Mucosa of rectum (tissue), 2 donors: ENCODE measurements around the gene RPN1.
"Not testable (repeated sequence)": the region's sequence is repeated elsewhere in the genome, so short reads cannot be mapped to it uniquely, and the experiment has no call there.

Experiments used
- H3K27ac ChIP-seq, 2 donors: one replicate each; pipeline ENCODE4 v1.7.0; 2013; ENCODE audit warnings: inconsistent platforms in 2 of 2, low read depth in 2 of 2, low read length in 2 of 2
- H3K27me3 ChIP-seq, 2 donors: one replicate each; pipeline ENCODE4 v1.7.0; 2013; ENCODE audit warnings: low read length in 2 of 2; ENCODE audit not compliant: control insufficient read depth in 2 of 2, insufficient read depth in 2 of 2
- H3K36me3 ChIP-seq, 2 donors: one replicate each; pipeline ENCODE4 v1.7.0; 2013; ENCODE audit warnings: low read length in 2 of 2; ENCODE audit not compliant: control insufficient read depth in 2 of 2, insufficient read depth in 2 of 2
- H3K4me1 ChIP-seq, 2 donors: one replicate each; pipeline ENCODE4 v1.7.0; 2013; ENCODE audit warnings: low read length in 2 of 2, mild to moderate bottlenecking in 1 of 2; ENCODE audit not compliant: control insufficient read depth in 2 of 2, insufficient read depth in 2 of 2
- H3K4me3 ChIP-seq, 2 donors: one replicate each; pipeline ENCODE4 v1.7.0; 2013; ENCODE audit warnings: low read length in 2 of 2
- H3K9ac ChIP-seq, 2 donors: one replicate each; pipeline ENCODE4 v1.7.0; 2013; ENCODE audit warnings: low read length in 2 of 2, low read depth in 1 of 2, mild to moderate bottlenecking in 1 of 2
- H3K9me3 ChIP-seq, 2 donors: one replicate each; pipeline ENCODE4 v1.7.0; 2013; ENCODE audit warnings: low read length in 2 of 2; ENCODE audit not compliant: control insufficient read depth in 2 of 2
- donor health status: healthy.
- donor health status: Normal muscosa, but diverticular disease.

RPN1 gene

GRCh38 chr3:128680603-128681368, 30.2 kb upstream of the RPN1 start:
- H3K4me1 ChIP-seq = peaks cover 2 to 4% of the 10 kb centered on the region in 2 donors
- peak overlapping the region; percentile 90 to 95 for H3K9ac ChIP-seq
- H3K36me3 ChIP-seq = no peaks in the 10 kb centered on the region
- H3K9me3 ChIP-seq = no peaks in the 10 kb centered on the region
- H3K27ac ChIP-seq = peak overlapping the region; percentile 95 to 96
- H3K4me3 ChIP-seq = peak overlapping the region; percentile 74 to 98
- no peaks in the 10 kb centered on the region for H3K27me3 ChIP-seq

- H3K9me3 ChIP-seq = no peaks in the 10 kb centered on the region
- H3K4me3 ChIP-seq = no peak overlapping the region
- H3K36me3 ChIP-seq = no peaks in the 10 kb centered on the region
- no peaks in the 10 kb centered on the region for H3K27me3 ChIP-seq
- H3K27ac ChIP-seq = no peak overlapping the region
- peaks cover 2 to 4% of the 10 kb centered on the region in 2 donors for H3K4me1 ChIP-seq
- no peak overlapping the region for H3K9ac ChIP-seq
These were observed 28.7 kb upstream of the RPN1 start for GRCh38 chr3:128679338-128679737.

- not testable (repeated sequence) for H3K4me1 ChIP-seq, H3K4me3 ChIP-seq, H3K36me3 ChIP-seq, H3K9ac ChIP-seq, H3K9me3 ChIP-seq, H3K27ac ChIP-seq, H3K27me3 ChIP-seq
These were observed 25.2 kb upstream of the RPN1 start for GRCh38 chr3:128675802-128676201.

GRCh38 chr3:128674161-128674784, 23.7 kb upstream of the RPN1 start:
- Histone ChIP-seq H3K4me3 (no peak overlapping the region), H3K9me3 (no peaks in the 10 kb centered on the region), H3K9ac (no peak overlapping the region), H3K4me1 (no peaks in the 10 kb centered on the region), H3K27me3 (no peaks in the 10 kb centered on the region), H3K36me3 (no peaks in the 10 kb centered on the region), H3K27ac (no peak overlapping the region)

GRCh38 chr3:128667641-128668040, 17.0 kb upstream of the RPN1 start:
- H3K9me3 ChIP-seq = no peaks in the 10 kb centered on the region
- H3K27me3 ChIP-seq = no peaks in the 10 kb centered on the region
- no peak overlapping the region for H3K4me3 ChIP-seq
- no peaks in the 10 kb centered on the region for H3K4me1 ChIP-seq
- H3K27ac ChIP-seq = no peak overlapping the region
- no peaks in the 10 kb centered on the region for H3K36me3 ChIP-seq
- no peak overlapping the region for H3K9ac ChIP-seq

- H3K9ac ChIP-seq = no peak overlapping the region
- no peaks in the 10 kb centered on the region for H3K27me3 ChIP-seq
- no peak overlapping the region for H3K4me3 ChIP-seq
- H3K36me3 ChIP-seq = no peaks in the 10 kb centered on the region
- no peaks in the 10 kb centered on the region for H3K9me3 ChIP-seq
- no peak overlapping the region for H3K27ac ChIP-seq
- H3K4me1 ChIP-seq = no peaks in the 10 kb centered on the region
These were observed 14.9 kb upstream of the RPN1 start for GRCh38 chr3:128665362-128666021.

- Histone ChIP-seq H3K4me1 (no peaks in the 10 kb centered on the region), H3K9ac (no peak overlapping the region), H3K36me3 (no peaks in the 10 kb centered on the region), H3K9me3 (no peaks in the 10 kb centered on the region), H3K4me3 (no peak overlapping the region), H3K27ac (no peak overlapping the region), H3K27me3 (no peaks in the 10 kb centered on the region)
These were observed 12.5 kb upstream of the RPN1 start for GRCh38 chr3:128663151-128663550.

GRCh38 chr3:128655531-128655930, 4.9 kb upstream of the RPN1 start:
- no peaks in the 10 kb centered on the region for H3K36me3 ChIP-seq
- H3K9me3 ChIP-seq = no peaks in the 10 kb centered on the region
- H3K9ac ChIP-seq = no peak overlapping the region
- peaks cover 0 to 2% of the 10 kb centered on the region in 2 donors for H3K4me1 ChIP-seq
- H3K27ac ChIP-seq = no peak overlapping the region
- H3K4me3 ChIP-seq = no peak overlapping the region
- no peaks in the 10 kb centered on the region for H3K27me3 ChIP-seq

- not testable (repeated sequence) for H3K27ac ChIP-seq, H3K36me3 ChIP-seq
- peak overlapping the region in 1 of 2 donors; percentile 62 for H3K4me3 ChIP-seq
These were observed 3.6 kb upstream of the RPN1 start for GRCh38 chr3:128653993-128654805.

More at GRCh38 chr3:128653993-128654805, 3.6 kb upstream of the RPN1 start:
- H3K27me3 ChIP-seq, H3K9ac ChIP-seq, H3K4me1 ChIP-seq, H3K9me3 ChIP-seq: not testable (repeated sequence)
